GM12872 (cell line): ENCODE results near the gene CCR2.

Experiments
- TF ChIP-seq, protein P1 (sequence below): IDR thresholded peaks from 3 replicates; pipeline ENCODE4 v1.5.1; 2011; ENCODE audit warnings: low read depth, mild to moderate bottlenecking, low read length, moderate library complexity; ENCODE audit not compliant: insufficient read depth

The CCR2 gene

DNA sequence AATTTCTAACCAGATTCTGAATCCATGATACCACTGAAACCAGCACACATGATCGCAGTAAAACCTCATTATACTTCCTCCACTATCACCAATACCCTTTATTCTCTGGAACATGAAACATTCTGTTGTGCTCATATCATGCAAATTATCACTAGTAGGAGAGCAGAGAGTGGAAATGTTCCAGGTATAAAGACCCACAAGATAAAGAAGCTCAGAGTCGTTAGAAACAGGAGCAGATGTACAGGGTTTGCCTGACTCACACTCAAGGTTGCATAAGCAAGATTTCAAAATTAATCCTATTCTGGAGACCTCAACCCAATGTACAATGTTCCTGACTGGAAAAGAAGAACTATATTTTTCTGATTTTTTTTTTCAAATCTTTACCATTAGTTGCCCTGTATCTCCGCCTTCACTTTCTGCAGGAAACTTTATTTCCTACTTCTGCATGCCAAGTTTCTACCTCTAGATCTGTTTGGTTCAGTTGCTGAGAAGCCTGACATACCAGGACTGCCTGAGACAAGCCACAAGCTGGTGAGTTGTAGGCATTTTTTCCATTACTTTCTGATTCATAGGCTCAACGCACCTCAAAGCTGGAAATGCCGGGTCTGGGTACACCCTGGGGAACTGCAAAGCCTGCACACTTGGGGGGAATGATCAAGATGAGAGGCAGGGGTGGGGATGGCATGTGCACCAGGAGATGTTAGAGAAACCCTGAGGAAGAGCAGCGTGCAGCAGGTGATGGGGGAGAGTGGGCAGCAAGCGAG lies at the start of gene CCR2:
Gene CCR2 (plus strand): TSS at position 465 of the 764 bp plus-strand sequence. CDS start 3,417 bp downstream, outside the sequence.
- TF ChIP-seq, protein P1, sequence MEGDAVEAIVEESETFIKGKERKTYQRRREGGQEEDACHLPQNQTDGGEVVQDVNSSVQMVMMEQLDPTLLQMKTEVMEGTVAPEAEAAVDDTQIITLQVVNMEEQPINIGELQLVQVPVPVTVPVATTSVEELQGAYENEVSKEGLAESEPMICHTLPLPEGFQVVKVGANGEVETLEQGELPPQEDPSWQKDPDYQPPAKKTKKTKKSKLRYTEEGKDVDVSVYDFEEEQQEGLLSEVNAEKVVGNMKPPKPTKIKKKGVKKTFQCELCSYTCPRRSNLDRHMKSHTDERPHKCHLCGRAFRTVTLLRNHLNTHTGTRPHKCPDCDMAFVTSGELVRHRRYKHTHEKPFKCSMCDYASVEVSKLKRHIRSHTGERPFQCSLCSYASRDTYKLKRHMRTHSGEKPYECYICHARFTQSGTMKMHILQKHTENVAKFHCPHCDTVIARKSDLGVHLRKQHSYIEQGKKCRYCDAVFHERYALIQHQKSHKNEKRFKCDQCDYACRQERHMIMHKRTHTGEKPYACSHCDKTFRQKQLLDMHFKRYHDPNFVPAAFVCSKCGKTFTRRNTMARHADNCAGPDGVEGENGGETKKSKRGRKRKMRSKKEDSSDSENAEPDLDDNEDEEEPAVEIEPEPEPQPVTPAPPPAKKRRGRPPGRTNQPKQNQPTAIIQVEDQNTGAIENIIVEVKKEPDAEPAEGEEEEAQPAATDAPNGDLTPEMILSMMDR, result no peak

DNA sequence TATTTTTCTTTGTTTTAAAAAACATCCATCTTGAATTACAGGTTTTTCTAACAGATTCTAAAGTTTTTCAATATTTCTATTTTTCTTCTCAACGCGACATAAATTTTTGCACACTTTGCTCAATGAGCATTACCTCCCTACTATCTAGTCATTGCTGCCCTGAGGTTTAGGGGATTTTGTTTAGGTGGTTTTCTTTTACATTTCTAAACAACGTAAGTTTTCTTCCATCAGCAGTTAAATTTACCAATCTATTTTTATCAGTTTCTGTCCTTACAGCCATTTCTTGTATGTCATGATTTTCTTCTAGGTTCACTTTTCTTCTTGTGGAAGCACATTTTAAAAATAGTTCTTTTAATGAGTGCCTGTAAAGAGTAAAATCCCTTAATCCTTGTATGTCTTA lies 49.2 kb upstream of the CCR2 start:
- TF ChIP-seq, protein P1, result no peak

DNA sequence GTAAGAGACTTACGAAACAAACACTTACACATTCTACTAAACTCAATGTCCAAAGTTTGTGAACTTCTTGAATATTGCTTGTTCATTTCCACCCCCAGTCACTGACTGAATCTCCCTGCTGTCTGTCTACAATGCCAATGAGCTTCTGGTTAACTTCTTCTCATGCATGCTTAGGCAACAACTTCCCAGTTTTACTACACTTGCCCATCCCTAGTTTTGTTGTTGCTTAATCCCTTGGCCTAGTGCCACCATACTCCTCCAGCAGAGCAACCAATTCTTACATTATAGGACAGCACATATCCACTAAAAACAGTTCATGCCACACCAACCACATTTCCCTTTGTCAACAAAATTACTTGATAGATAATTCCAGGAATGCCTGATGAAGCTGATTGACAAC lies 40.9 kb upstream of the CCR2 start:
- TF ChIP-seq, protein P1, result no peak

DNA sequence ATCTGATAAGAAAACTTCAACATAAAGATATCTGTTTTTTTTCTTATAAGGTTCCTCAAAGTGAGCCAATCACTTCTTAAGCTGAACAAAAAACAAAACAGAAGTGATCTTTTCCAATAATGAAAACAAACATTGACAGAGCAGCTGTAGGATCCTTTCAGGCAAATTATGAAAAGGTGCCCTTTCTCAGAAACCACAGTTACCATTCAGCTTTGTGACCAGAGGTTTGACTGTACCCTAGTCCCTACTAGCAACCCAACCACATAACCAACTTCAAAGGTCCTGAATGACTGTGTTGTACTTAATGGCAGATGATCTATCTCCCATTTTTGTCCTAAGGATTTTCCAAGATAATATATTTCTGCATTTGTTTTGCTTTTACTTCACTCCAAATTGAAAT lies 39.4 kb upstream of the CCR2 start:
- TF ChIP-seq, protein P1, result no peak

DNA sequence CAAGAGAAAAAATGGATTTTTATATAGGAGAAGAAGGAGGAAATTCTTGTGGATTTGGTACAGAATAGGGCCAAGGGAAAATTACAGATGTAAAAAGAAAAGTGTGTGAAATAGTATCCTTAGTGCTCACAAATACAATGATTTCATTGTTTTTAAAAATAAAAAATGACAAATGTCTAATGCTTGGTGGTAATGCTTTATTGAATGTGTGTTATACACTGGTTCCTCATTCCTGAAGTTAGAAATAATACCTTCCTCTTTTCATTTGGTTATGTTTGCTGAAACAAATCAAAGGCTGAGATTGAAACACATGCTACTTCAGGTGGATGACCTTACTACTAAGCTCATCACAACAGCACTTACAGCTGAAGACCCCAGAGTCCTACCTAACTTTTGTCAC lies 37.7 kb upstream of the CCR2 start:
- TF ChIP-seq, protein P1, result no peak

DNA sequence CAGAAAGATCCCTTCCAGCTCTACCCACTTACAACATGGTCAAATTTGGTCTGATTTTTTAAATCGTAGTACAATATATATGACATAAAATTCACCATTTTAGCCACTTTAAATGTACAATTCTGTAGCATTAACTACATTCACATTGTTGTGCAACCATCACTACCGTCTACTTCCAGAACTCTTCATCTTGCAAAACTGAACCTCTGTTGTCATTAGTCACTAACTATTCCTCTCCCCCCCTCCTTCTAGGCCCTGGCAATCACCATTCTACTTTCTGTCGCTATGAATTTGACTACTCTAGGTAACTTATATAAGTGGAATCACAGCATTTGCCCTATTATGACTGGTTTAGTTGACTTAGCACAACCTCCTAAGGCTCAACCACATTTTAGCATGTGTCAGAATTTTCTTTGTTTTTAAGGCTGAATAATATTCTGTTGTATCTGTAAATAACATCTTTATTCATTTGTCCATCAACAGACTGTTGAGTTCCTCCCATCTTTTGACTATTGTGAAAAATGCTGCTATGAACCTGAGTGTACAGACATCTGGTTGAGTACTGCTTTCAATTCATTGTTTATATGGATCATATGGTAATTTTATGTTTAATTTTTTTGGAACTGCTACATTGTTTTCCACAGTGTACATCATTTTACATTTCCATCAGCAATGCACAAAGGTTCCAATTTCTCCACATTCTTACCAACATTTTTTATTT lies 35.5 kb upstream of the CCR2 start:
- TF ChIP-seq, protein P1, result no peak

DNA sequence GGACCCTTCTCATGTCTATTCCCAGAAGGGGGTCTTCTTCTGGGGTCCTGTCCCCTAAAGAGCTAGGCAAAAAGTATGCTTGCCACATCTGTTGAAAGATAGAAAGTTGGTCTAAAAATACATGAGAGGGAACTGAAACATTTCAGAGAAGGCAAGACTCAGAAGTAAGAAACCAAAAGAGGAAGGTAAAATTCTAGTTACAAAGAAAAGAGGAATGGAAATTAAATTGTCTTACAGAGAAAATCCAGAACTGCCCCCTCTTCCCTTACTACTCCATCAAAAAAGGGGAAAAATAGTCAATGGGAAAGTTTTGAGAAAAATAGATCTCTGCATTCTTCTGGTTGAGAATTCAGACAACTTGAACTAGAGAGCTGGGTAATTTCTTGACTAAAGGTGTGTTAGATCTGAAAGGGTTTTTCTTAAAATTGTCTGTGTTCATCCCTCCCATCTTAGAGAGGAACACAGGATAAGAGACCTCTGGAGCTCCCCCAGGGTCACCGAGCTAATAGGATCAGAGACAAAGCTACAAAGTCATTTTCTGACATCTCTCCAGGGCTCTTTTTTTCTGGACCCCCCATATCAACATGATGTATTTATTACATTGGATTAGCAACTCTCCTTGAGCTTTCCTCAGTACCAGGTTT lies 32.3 kb upstream of the CCR2 start:
- TF ChIP-seq, protein P1, result no peak
